AG10803 (cell line): ENCODE measurements around the gene IMMP2L.

Source experiments
- DNase-seq: peaks from one replicate; pipeline ENCODE4 v3.0.0; 2010; ENCODE audit warnings: low read depth
- H3K4me3 ChIP-seq: 2 replicates; pipeline ENCODE4 v1.5.1; 2011; ENCODE audit warnings: mild to moderate bottlenecking, low read length, control low read depth
- TF ChIP-seq, protein P1 (sequence below): conservative IDR thresholded peaks from 2 replicates; pipeline ENCODE4 v1.5.1; 2011; ENCODE audit warnings: mild to moderate bottlenecking, low read length, control low read depth, inconsistent platforms

Gene IMMP2L

DNA sequence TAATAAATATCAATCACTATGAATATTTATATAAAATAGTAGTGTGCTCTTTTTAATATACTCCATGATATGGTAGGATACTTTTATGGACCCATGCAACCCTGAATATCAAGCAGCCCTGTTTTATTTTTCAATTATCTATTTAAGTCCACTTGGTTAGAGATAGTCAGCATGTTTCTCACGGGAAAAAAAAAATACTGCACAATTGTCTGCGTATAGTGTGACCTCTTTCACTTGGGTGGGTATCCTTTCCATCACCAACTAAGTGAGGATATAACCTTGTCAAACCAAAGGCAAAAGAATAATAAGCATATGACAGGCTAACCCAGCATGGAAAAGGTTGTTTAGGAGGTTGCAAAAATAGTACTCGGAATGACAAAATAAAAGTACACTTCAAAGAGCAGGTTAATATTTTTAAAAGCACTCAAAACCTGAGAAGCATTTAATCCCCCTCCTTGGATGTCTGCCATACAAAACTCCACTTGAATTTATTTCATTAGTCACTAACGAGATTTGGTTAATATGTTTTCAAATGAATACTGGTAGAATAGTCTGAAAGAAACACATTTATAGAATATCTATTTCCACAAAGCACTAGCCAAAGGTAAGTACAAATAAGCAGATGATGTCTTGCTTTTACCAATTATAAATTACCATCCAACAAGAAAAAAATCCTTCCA, 76.5 kb downstream of the IMMP2L start:
- TF ChIP-seq, protein P1, sequence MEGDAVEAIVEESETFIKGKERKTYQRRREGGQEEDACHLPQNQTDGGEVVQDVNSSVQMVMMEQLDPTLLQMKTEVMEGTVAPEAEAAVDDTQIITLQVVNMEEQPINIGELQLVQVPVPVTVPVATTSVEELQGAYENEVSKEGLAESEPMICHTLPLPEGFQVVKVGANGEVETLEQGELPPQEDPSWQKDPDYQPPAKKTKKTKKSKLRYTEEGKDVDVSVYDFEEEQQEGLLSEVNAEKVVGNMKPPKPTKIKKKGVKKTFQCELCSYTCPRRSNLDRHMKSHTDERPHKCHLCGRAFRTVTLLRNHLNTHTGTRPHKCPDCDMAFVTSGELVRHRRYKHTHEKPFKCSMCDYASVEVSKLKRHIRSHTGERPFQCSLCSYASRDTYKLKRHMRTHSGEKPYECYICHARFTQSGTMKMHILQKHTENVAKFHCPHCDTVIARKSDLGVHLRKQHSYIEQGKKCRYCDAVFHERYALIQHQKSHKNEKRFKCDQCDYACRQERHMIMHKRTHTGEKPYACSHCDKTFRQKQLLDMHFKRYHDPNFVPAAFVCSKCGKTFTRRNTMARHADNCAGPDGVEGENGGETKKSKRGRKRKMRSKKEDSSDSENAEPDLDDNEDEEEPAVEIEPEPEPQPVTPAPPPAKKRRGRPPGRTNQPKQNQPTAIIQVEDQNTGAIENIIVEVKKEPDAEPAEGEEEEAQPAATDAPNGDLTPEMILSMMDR = no peak
- DNase-seq = no peak
- no peak overlapping the region for H3K4me3 ChIP-seq

DNA sequence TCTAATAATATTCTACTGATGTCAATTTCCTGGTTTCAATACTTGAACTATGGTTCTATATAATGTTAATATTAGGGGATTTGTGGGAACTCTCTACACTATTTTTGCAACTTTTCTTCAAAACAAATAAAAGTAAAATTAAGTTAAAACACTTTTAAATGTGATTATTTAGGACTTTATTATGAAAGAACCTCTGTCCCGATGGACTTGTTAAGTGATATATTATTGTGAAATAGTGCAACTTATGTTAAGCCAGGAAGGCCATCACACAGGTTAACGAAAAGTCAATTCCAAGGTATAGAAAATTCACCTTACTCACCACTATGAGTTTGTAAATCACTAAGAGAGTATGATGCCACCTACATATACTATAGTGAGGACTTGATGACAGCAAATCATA, 79.2 kb downstream of the IMMP2L start:
- H3K4me3 ChIP-seq = no peak overlapping the region
- TF ChIP-seq, protein P1 = no peak
- no peak for DNase-seq

DNA sequence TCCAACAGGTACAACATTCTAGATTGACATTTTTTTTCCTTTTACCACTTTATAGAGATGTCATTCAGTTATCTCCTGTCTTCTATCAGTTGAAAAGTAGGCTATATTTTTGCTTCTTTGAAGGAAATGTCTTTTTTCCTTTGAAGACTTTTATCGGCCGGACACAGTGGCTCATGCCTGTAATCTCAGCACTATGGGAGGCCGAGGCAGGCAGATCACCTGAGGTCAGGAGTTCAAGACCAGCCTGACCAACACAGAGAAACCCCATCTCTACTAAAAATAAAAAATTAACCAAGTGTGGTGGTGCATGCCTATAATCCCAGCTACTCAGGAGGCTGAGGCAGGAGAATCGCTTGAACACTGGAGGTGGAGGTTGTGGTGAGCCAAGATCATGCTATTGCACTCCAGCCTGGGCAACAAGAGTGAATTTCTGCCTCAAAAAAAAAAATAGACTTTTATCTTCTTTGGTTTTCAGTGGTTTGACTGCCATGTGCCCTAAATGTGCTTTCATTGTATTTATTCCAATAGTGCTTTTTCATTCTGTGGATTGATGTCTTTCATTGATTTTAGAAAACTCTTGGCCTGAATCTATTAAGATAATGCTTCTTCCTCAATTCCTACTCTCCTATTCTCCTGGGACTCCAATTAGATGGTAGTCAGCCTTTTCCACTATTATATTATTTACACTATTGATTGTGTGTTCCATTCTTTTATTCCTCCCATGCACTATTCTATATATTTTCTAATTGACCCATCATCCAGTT, 84.6 kb downstream of the IMMP2L start:
- no peak overlapping the region for H3K4me3 ChIP-seq
- TF ChIP-seq, protein P1 = no peak

DNA sequence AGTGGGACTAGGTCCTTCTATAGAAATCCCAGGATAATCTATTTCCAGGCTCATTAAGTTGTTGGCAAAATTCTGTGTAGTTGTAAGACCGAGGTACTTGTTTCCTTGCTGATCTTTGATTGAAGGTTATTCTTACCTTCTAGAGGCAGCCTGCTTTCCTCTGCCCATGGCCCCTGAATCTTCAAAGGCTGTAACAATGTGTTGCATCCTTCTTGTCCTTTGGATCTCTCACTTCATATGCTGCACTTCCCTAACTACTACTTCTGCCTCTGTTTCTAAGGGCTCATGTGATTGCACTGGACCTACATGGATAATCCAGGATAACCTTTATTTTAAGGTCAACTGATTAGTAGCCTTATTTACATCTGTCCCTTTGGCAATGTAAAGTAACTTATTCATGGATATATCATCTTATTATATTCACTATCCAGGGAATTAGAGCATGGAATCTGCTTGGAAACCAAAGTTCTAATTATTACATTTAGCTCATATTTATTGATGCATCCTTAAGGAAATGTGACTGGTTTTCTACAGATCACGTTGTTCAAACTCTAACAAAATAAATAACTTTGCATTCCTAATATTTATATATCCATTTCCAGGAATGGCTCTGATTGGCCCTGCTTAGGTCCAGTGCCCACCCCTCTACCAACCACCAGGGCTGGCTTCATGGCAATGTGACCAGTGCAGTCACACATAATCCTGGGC, 85.6 kb downstream of the IMMP2L start:
- TF ChIP-seq, protein P1 = no peak
- H3K4me3 ChIP-seq = no peak overlapping the region
- no peak for DNase-seq

More for the DNA sequence above, 84.6 kb downstream of the IMMP2L start:
- DNase-seq = no peak

DNA sequence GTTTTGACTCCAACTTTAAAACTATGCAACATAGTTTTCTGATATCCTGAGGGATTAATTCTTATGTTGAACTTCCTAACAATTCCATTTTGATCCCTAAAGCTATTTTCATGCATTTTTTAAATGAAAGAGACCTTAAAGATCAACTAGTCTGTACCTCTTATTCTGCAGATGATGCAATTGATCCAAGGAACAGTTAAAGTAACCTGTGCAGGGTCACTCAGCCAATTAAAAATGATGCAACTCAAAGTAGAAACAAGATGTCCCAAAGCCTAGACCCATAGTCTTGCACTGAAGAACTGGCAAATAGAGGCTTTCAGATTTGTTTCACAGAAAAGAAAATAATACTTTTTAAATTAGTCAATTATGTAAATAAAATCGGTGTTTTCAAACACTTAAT, 86.3 kb downstream of the IMMP2L start:
- TF ChIP-seq, protein P1 = no peak
- no peak overlapping the region for H3K4me3 ChIP-seq
- DNase-seq = no peak

DNA sequence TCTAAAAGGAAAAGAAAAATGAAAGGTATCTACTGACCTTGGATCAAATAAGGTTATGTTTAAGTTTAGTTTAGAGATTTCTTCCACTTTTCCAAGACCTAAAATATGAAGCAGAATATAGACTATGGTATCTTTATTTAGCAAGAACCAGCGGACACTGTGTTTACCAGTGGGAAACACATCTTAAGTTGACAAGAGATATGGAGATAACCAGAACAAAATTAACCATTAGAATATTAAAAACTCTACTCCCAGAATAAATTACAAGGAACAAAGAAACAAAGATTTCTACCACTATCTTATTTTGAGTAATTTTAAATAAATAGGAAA, 86.9 kb downstream of the IMMP2L start:
- H3K4me3 ChIP-seq = no peak overlapping the region
- DNase-seq = no peak
- TF ChIP-seq, protein P1 = no peak
